Natural killer cell (primary cell): ENCODE measurements around the gene DMRT1. TPM values are rescaled to one million over a fixed set of nuclear protein-coding genes. Genes with fewer than 3 reads are reported as not detected.

Source experiments
- ATAC-seq, 3 donors: fragments of 150-1000 bp in 2 of 3; fragments of 200-7000 bp in 1 of 3; cut with Tn5 transposase; 1 replicate in 1 of 3; 2 replicates in 2 of 3; pipeline ENCODE4 v1.10.0; 2021; ENCODE audit warnings: mild to moderate bottlenecking in 2 of 3, moderate library complexity in 2 of 3
- DNase-seq, 2 donors: peaks; one replicate each; pipeline versions ENCODE4 v3.0.0 to v3.0.0-alpha.2; 2013 to 2021; ENCODE audit warnings: mixed read lengths in 1 of 2
- H3K27ac ChIP-seq: one replicate; pipeline ENCODE4 v1.5.1; 2013; ENCODE audit warnings: mild to moderate bottlenecking, low read length
- H3K27me3 ChIP-seq: one replicate; pipeline ENCODE4 v1.6.1; 2013; ENCODE audit warnings: low read length; ENCODE audit not compliant: control insufficient read depth, insufficient read depth
- H3K36me3 ChIP-seq: one replicate; pipeline ENCODE4 v1.6.1; 2013; ENCODE audit warnings: low read length; ENCODE audit not compliant: control insufficient read depth, insufficient read depth
- H3K4me1 ChIP-seq: one replicate; pipeline ENCODE4 v1.6.1; 2013; ENCODE audit warnings: low read length; ENCODE audit not compliant: control insufficient read depth, insufficient read depth
- H3K4me3 ChIP-seq: one replicate; pipeline ENCODE4 v1.5.1; 2013; ENCODE audit warnings: low read length
- H3K9me3 ChIP-seq: one replicate; pipeline ENCODE4 v1.6.1; 2013; ENCODE audit warnings: low read length; ENCODE audit not compliant: control insufficient read depth, insufficient read depth
- H3K27ac Mint-ChIP-seq, 2 donors: one replicate each; pipeline ENCODE4 v1.8.0; 2022; ENCODE audit warnings: mild to moderate bottlenecking in 2 of 2, mixed read lengths in 2 of 2, moderate library complexity in 1 of 2
- H3K27me3 Mint-ChIP-seq, 2 donors: one replicate each; pipeline ENCODE4 v1.8.0; 2022; ENCODE audit warnings: low read depth in 2 of 2, mixed read lengths in 2 of 2
- H3K36me3 Mint-ChIP-seq: one replicate; pipeline ENCODE4 v1.8.0; 2022; ENCODE audit warnings: mixed read lengths
- H3K4me1 Mint-ChIP-seq, 2 donors: one replicate each; pipeline ENCODE4 v1.8.0; 2022; ENCODE audit warnings: mixed read lengths in 2 of 2
- H3K4me3 Mint-ChIP-seq: one replicate; pipeline ENCODE4 v1.8.0; 2022; ENCODE audit warnings: mild to moderate bottlenecking, moderate library complexity, mixed read lengths
- H3K9me3 Mint-ChIP-seq, 2 donors: one replicate each; pipeline ENCODE4 v1.8.0; 2022; ENCODE audit warnings: mixed read lengths in 2 of 2
- CTCF ChIP-seq: fragments of 200-600 bp; IDR thresholded peaks from one replicate; pipeline ENCODE4 v1.8.0; 2022; ENCODE audit warnings: antibody characterized with exemption
- WGBS: methylation state at CpG from one replicate; pipeline ENCODE4 v1.1.7; 2013; ENCODE audit warnings: missing lambda C conversion rate; ENCODE audit not compliant: insufficient coverage; 5-methylcytosine and 5-hydroxymethylcytosine counted together
- intact Hi-C: fragments of 100-400 bp; cut with micrococcal nuclease; formaldehyde crosslinking; loops from one replicate; pipeline ENCODE4 v1.14.2; 2022
- total RNA-seq, 4 donors: library from RNA; stranded (reverse); fragments of 120-200 nt in 1 of 4; gene quantifications; one replicate each; pipeline versions ENCODE4 v1.2.3 to v1.2.4, GENCODE V29; 2013 to 2022

Gene DMRT1
- total RNA-seq, result not detected
- total RNA-seq (2013), result not detected

DNA sequence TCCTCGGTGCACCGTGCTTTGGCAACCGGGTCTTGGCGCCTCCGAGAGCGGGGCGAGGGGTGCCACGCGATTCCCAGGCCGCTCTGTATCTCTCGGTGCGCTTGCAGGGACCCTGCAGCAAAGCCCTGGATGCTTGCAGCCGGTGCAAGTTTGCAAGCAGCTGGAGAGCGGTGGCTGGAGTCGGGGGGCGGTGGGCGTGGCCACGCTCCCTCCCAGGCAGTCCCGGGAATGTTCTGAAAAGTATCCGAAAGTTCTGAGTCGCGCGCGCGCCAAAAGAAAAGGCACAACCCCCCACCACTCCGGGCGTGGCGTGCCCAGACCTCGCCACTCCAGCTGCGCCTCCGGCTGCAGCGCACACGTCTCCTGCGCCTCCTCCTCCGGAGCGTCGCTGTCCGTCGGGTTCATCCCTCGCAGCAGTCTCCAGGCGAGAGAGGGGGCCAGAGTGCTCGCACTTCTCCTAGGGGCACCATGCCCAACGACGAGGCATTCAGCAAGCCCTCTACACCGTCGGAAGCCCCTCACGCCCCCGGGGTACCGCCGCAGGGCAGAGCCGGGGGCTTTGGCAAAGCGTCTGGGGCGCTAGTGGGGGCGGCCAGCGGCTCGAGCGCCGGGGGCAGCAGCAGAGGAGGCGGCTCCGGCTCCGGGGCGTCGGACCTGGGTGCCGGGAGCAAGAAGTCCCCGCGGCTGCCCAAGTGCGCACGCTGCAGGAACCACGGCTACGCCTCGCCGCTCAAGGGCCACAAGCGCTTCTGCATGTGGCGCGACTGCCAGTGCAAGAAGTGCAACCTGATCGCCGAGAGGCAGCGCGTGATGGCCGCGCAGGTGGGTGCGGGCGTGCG is at the start of gene DMRT1:
Gene DMRT1, plus strand, starts transcription at position 327 of the 839 bp plus-strand sequence. Its CDS starts 142 bp downstream, at position 469.
- H3K4me3 ChIP-seq, result no peak within 1 kb of the TSS
- no peaks in the 10 kb centered on the region for H3K36me3 Mint-ChIP-seq
- TF ChIP-seq CTCF, result no peak
- ATAC-seq (no peak), DNase-seq (no peak)
- H3K27me3 Mint-ChIP-seq, result peaks cover 43 to 45% of the 10 kb centered on the region in 2 donors
- no peak within 1 kb of the TSS for H3K4me3 Mint-ChIP-seq
- H3K27ac Mint-ChIP-seq, result no peak within 1 kb of the TSS
- peaks cover 29% of the 10 kb centered on the region for H3K27me3 ChIP-seq
- WGBS, result 4% methylated on average over 84 of the region's 84 CpGs
- intact Hi-C loops, result no loop called here
- no peaks in the 10 kb centered on the region for H3K36me3 ChIP-seq
- no peaks in the 10 kb centered on the region for H3K4me1 ChIP-seq
- H3K9me3 ChIP-seq, result no peaks in the 10 kb centered on the region
- H3K4me1 Mint-ChIP-seq, result no peaks in the 10 kb centered on the region
- no peaks in the 10 kb centered on the region for H3K9me3 Mint-ChIP-seq
- no peak within 1 kb of the TSS for H3K27ac ChIP-seq

DNA sequence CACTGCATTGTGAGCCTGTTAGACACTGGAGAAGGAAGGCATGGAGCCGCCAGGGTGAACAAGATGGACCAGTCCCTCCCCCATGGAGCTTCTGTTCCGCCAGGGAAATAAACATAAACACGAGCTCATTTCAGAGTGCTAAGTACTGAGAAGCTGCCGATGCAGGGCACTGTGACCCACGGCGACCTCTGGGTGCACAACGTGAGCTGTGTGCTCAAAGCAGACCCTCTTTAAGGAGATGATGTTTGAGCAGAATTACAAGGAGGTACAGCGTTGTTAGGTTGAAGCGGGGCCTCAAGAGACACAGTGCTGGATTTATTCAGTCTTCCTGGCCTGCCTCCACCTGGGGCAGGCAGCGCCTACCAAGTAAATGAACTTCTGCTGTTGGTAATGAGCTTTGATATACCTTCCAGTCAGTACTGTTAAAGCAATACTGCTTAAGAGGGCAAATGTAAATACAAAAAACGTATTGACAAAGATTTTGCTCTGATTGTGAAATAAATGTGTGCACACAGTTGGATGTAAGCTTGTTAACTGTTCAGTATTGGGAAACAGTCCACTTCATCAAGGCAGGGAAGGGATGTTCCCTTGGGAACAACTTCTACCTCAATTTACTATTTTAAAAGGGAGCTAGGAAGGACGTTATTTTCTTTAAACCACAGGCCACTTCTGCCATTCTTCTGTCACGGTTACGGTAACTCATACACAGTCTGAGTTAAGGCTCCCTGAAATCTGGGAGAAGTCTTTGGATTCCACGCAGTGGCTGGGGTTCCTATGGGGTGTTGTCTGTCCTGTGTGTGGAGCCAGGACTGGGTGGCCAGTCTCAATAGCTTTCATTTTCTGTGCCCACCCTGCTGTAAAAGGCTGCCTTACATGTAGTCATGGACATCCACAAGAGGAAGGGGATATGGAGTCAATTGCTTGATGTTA is 48.9 kb upstream of the DMRT1 start:
- ATAC-seq, result no peak
- no peak for TF ChIP-seq CTCF
- H3K27me3 Mint-ChIP-seq, result peaks cover 4% of the 10 kb centered on the region in 2 donors
- Histone ChIP-seq H3K9me3 (no peaks in the 10 kb centered on the region), H3K4me3 (no peak overlapping the region), H3K36me3 (no peaks in the 10 kb centered on the region), H3K27ac (no peak overlapping the region), H3K4me1 (no peaks in the 10 kb centered on the region), H3K27me3 (no peaks in the 10 kb centered on the region)
- WGBS, result 90% methylated on average over 15 of the region's 15 CpGs
- DNase-seq, result no peak
- no peak overlapping the region for H3K27ac Mint-ChIP-seq
- intact Hi-C loops, result no loop called here
- peaks cover 0 to 7% of the 10 kb centered on the region in 2 donors for H3K4me1 Mint-ChIP-seq
- H3K9me3 Mint-ChIP-seq, result no peaks in the 10 kb centered on the region
- H3K4me3 Mint-ChIP-seq, result no peak overlapping the region
- no peaks in the 10 kb centered on the region for H3K36me3 Mint-ChIP-seq

DNA sequence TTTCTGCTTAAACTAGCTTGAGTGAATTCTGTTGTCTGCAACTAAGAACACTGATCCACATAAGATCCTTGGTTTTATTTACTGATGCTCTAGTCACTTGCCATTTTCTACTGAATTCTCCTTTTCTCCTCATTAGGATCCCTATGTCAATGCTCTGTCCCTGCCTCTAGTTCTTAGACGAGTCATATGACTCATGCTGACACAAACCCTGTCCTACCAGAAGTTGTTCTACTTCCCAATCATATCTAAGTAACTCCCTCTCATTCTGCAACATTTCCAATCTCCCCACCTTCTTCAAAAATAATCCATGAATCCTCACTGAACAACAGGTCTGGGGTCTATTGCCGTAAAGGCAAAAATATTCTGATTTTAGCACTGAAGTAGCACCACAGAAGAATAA is 47.1 kb upstream of the DMRT1 start:
- peaks cover 0 to 4% of the 10 kb centered on the region in 2 donors for H3K27me3 Mint-ChIP-seq
- H3K4me3 Mint-ChIP-seq, result no peak overlapping the region
- H3K9me3 Mint-ChIP-seq, result no peaks in the 10 kb centered on the region
- no peaks in the 10 kb centered on the region for H3K36me3 Mint-ChIP-seq
- no peak overlapping the region for H3K27ac Mint-ChIP-seq
- Histone ChIP-seq H3K36me3 (no peaks in the 10 kb centered on the region), H3K4me3 (no peak overlapping the region), H3K27me3 (no peaks in the 10 kb centered on the region), H3K27ac (no peak overlapping the region), H3K4me1 (no peaks in the 10 kb centered on the region), H3K9me3 (no peaks in the 10 kb centered on the region)
- TF ChIP-seq CTCF, result no peak
- no peaks in the 10 kb centered on the region for H3K4me1 Mint-ChIP-seq
- WGBS, result 70% methylated on average over 1 of the region's 2 CpGs
- ATAC-seq, result no peak
- intact Hi-C loops, result no loop called here
- DNase-seq, result no peak
